HK-2 (cell line): Measurements from ENCODE around the gene JPH2.
A peak's percentile ranks its signal among the peaks of the same experiment; 100 is the strongest.
"Not testable (repeated sequence)": the region's sequence is repeated elsewhere in the genome, so short reads cannot be mapped to it uniquely, and the experiment has no call there.

Experiments used
- DNase-seq: peaks from one replicate; pipeline ENCODE4 v3.0.0-alpha.2; 2018; ENCODE audit not compliant: unreplicated experiment

Gene JPH2

GRCh38 chr20:44187054-44187771 lies at the start of gene JPH2:
Gene JPH2 (minus strand): TSS chr20:44187188. CDS start chr20:44186705, 483 bp downstream.
- DNase-seq: peak; percentile 57

DNA sequence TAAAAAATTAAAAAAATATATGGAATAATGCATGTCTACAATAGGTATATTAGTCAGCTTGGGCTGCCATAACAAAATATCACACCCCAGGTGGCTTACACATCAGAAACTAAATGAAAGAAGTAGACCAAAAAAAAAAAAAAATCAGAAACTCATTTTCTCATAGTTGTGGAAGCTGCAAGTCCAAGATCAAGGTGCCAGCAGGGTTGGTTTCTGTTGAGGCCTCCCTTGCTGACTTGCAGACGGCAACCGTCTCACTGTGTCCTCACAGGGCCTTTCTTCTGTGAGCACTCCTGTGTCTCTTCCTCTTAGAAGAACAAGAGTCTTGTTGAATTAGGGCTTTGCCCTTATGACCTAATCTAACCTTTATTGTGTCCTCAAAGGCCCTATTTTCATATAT lies 48.7 kb upstream of the JPH2 start:
- no peak for DNase-seq

GRCh38 chr20:44234566-44235317 lies 47.8 kb upstream of the JPH2 start:
- DNase-seq: no peak

GRCh38 chr20:44233436-44234016 lies 46.5 kb upstream of the JPH2 start:
- DNase-seq: no peak

GRCh38 chr20:44232469-44232856 lies 45.5 kb upstream of the JPH2 start:
- DNase-seq: not testable (repeated sequence)

DNA sequence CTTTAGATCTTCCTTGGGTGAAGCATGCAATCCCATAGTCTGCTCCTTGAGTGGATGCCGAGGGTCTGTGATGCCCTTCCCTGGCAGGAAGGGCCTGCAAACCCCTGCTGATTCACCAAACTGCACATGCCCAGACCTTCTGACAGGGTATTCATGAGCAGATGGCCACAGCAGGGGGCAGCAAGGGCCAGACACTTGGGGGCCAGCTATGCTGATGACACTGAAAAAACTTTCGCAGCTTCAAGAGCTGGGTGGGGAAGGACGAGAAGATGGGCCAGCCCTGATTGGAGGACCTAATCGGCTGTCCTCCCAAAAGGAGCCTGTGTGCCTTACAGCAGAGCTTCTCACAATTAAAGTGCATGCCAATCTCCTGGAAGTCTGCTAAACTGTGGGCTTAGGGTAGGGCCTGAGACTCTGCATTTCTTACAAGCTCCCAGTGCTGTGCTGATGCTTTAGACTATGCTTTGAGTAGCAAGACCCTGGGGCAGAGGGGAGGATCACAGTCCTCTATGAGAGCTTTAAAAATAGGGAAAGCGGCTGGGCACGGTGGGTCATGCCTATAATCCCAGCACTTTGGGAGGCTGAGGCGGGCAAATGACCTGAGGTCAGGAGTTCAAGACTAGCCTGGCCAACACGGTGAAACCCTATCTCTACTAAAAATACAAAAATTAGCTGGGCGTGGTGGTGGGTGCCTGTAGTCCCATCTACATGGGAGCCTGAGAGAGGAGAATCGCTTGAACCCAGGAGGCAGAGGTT lies 44.9 kb upstream of the JPH2 start:
- no peak for DNase-seq

DNA sequence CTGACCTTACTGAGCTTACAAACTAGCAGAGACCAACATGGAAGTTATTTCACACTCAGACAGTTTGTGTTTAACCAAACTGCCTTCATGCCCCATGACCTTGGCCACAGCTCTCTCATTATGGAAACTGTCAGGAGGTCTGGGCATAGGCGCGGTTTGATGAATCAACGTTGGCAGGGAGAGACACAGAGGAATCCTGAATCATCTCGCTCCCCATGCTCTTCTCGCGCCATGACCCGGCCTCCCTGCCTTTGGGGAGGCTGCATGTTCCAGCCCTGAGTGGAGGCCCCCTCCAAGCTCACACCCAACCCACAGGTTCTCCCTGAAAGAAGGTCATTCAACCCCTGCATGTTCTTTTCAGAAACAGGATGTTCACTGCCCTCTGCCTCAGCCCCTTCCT lies 44.2 kb upstream of the JPH2 start:
- peak; percentile 52 for DNase-seq

GRCh38 chr20:44228465-44229258 lies 41.7 kb upstream of the JPH2 start:
- no peak for DNase-seq

GRCh38 chr20:44224637-44225036 lies 37.6 kb upstream of the JPH2 start:
- no peak for DNase-seq

- no peak for DNase-seq
Observed at GRCh38 chr20:44223721-44224120, 36.7 kb upstream of the JPH2 start.

DNA sequence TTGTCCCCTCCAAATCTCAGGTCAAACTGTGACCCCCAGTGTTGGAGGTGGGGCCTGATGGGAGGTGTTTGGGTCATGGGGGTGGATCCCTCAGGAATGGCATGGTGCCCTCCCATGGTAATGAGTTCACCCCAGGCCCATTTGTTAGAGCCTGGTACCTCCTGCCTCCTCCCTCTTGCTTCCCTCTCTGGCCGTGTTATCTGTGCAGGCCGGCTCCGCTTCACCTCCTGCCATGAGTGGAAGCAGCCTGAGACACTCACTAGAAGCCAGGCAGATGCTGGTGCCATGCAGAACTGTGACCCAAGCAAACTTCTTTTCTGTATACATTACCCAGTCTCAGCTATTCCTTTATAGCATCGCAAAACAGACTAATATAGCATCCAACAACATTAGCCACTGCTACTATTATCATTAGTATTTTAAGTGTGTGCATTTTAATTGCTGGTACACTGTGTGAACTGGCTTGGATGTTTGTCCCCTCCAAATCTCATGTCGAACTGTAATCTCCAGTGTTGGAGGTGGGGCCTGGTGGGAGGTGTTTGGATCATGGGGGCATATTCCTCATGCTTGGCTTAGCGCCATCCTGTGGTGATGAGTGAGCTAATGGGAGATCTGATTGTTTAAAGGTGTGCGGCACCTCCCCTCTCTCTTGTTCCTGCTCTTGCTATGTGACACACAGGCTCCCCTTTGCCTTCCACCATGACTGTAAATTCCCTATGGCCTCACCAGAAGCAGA lies 35.8 kb upstream of the JPH2 start:
- no peak for DNase-seq

DNA sequence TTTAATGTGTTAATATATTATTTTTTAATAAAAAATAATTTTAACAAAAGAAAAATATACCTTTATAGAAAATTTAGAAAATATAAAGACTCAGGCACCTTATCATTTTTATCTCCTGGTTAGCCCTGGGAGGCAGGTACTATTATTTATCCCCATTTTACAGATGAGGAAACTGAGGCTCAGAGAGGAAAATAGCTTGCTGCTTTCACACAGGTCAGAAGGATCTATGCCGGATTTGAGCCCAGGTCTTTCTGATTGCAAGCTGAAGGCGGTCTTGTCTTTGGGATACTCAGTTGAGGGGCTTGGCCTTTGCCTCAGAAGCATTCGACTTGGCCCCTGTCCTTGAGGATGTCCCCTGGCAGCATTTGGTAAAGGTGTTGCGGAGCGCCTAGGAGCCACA lies 35.0 kb upstream of the JPH2 start:
- DNase-seq: no peak

DNA sequence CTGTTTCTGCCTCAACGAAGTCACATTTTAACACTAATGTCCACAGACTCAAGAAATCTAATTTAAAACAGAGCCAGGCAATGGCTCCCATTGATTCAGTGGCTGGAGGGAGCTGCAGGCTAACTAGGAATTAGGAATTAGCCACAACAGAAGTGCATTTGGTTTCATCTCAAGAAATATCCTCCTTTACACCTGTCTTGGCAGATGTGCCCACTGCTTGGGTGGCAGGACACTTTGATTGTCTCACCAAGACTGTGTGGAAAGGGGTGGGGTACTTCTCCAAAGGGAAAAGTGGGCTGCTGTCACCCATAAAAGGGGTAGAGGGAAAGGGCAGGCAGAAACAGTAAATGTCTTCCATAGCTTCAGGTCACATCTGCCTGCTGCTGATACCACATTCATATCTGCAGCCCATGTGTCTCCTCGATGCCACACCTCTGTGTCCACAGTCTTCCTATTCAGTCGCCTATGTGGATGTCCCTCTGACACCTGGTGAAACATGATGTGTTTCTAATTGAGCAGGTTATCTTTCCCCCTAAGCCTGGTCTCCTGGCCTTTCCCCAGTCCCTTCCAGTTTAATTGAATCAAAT lies 34.5 kb upstream of the JPH2 start:
- no peak for DNase-seq

DNA sequence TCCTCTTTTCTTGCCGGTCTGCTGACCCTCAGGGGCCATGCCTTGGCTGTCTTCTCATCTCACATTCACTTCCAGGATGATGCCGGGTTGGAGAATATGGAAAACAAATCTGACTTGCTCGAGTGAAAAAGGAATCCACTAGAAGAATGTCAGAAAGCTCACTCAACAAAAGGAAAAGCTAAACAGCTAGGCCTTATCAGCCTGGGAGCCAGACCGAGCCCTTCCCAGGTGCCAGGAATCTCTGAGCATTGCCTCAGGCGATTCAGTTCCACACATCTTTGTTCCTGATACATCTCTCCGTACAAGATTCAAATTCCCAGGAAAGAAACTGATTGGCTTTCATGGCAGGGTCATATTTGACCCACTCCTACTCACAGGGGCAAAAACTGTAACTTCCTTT lies 32.8 kb upstream of the JPH2 start:
- no peak for DNase-seq

GRCh38 chr20:44219170-44219730 lies 32.3 kb upstream of the JPH2 start:
- DNase-seq: no peak

GRCh38 chr20:44218446-44218845 lies 31.5 kb upstream of the JPH2 start:
- no peak for DNase-seq

DNA sequence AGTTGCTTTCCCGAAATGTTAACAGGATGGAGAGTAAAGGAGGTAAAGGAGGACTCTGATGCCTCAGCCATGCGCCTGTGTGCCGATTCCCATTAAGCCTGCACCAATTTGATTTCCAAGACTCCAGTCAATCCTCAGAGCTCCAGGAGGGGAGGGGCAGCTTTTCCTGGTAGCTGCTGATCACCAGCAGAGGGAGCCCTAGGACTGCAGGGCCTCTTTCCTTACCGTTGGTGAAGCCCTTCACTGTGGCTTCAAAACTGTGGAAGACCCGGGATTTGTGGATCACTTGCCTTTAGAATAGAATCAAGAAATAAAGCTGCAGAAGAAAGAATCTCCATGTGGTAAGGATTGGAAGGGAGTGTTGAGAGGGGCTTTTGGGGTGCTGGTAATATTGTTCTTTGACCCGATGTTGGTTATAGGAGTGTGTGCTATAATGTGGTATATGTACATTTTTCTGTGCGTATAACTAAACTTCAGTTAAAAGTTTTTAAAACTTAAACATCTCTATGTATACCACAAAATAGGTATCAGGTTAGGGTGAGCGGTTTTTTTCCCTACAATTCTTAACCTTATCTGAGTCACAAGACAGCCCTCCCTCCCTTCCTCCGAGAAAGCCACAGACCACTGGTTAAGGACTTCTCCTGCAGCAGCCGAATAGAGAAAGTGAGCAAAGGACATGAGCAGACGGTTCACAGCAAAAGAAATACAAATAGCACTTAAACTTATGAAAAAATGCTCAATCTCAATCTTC lies 30.5 kb upstream of the JPH2 start:
- DNase-seq: peak; percentile 75

DNA sequence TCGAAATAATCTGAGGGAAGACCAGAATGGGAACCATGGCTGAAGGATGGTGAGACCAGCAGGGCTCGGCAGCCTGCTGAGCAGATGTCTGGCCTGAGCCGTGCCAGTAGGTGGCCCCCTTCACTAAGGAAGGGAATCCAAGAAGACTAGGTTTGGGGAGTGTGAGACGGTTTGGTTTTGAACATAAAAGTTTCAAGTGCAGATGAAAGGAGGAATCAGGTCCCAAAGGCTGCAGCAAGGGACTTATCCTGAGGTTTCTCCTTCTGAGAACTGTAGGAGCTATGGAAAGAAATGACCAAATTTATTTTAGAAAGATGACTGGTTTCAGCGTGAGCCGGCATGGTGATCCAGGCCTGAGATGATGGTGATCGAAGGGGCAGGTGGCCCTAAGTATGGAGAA lies 28.1 kb upstream of the JPH2 start:
- DNase-seq: peak; percentile 57

GRCh38 chr20:44212792-44213191 lies 25.8 kb upstream of the JPH2 start:
- no peak for DNase-seq
